Measurements from ENCODE around the gene KCNK15.
A peak's percentile ranks its signal among the peaks of the same experiment; 100 is the strongest.

KCNK15 gene

GRCh38 chr20:44736170-44737021 is 9.3 kb upstream of the KCNK15 start:
- peak in 4 of 6 experiments; percentile 11 to 32 (median 18) for DNase-seq

DNA sequence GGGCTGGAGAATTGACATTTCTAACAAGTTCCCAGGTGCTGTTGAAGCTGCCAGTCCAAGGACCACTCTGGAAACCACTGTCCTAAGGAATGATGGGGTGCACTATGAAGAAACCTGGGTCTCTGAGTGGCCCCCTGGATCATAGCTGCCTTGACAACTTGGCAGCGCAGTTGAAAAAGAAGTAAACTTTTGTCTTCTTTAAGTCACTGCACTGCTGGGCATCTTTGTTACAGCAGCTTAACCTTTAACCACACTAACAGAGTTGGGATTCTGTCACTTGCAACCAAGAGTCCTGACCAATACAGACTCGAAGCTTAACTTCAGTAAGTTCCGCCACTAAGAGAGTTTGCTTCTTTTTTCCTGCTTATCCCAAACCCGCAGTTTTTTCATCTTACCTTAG is 8.5 kb upstream of the KCNK15 start:
- no peak for DNase-seq

GRCh38 chr20:44738813-44739477 is 6.7 kb upstream of the KCNK15 start:
- peak in 5 of 6 experiments; percentile 8 to 35 (median 22) for DNase-seq

DNA sequence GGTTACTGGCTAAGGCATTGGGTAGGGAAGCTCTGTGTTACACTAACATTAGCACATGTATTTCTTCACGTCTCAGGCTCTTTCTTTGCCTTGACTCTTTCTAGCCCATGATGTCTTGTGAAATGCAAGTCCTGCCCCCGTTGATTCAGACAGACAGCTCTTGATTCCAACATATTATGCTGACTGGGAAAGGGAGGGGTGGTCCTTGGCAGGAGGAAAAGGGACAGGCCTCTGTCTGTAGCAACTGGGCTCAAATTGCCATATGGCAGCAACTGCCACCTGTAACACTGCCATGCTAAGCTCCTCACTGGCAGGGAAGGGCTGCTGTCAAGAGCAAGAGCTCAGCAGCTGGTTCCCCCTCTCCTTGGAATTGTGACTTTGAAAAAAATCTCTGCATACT is 5.7 kb upstream of the KCNK15 start:
- no peak for DNase-seq

DNA sequence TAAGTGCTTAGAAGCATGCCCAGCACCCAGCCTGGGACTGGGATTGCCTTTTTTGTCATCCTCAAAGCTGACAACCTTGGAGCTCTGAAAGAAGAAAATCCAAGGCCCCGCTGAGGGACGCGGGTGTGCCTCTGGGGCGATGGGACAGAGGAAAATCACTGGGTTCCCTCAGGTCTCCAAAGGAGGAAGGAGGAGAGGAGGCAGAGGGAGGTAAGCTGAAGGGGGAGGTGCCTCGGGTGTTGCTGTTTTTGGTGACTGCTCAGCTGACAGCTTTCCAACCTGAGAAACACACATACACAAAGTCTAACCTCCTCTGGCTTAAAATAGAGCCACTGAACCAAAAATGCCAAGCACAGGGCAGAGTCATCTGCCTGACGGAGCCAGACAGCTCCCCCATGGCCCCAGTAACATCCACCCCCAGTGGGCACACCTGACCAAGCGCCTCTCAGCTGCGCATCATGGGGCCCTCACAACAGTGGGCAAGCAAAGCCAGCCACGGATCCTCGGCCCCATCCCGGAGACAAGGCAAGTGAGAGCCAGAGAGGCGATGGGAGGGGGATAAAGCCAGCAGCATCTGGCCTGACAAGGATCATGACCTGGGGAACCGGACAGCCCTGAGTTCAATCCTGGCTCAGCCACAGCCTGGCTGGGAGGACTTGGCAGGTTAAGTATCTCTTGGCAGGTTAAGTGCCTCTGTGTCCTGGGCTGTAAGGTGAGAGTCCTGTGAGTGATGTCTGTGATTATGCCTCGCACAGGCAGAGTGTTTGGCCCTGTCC is 3.2 kb upstream of the KCNK15 start:
- DNase-seq = no peak

DNA sequence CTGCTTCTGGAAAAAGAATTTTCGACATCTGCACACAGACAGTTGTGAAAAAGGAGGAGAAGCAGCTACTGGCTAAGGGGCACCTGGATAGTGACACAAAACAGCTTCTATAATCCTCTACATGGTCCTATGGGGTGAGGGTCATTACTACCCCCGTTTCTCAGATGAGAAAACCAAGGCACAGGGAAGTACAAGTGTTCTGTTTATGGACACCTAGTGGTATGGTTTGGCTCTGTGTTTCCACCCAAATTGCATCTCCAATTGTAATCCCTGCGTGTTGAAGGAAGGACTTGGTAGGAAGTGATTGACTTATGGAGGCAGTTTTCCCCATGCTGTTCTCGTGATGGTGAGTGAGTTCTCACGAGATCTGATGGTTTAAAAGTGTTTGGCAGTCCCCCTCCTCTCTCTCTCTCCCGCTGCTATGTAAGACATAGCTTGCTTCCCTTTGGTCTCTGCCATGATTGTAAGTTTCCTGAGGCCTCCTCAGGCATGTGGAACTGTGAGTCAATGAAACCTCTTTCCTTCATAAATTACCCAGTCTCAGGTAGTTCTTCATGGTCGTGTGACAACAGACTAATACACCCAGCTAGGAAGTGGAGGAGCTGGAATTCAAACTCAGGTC is 2.5 kb upstream of the KCNK15 start:
- DNase-seq = no peak

- no peak for DNase-seq
Observed at GRCh38 chr20:44743916-44744655, 1.6 kb upstream of the KCNK15 start.

GRCh38 chr20:44745122-44745597 is 505 bp upstream of the KCNK15 start:
- DNase-seq = no peak

DNA sequence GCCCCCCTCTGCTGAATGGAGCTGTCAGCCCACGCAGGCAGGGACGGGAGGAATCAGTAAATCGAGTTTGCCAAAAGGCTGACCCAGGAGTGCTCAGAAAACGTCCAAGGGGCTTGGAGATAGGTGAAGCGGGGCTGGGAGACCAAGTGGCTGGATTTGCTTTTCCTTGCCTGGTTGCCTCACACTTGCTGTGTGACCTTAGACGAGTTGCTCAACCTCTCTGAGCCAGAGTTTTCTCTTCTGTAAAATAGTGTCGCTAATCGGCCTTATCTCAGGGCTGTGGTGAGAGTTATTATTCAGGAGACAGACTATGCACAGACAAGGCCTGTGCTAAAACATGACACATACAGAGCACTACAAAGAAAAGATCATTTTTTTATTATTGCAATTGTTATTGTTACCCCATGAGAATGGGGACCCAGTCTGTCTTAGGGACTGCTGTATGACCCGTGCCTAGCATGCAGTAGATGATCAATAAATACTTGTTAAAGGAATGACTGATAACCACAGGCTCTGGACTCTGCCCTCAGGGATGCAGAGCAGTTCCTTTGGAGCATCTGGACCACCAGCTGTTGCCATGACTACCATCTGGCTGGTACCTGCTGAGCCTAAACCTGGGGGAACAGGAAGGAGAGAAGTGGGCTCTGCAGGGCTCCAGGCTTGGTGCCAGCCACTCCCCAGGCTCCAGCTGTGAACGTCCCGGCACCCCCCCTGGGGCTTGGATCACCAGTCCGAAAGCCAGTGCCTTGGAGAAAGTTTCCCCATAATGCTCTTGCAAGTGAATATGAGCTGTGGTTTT is 901 bp downstream of the KCNK15 start:
- DNase-seq = no peak

DNA sequence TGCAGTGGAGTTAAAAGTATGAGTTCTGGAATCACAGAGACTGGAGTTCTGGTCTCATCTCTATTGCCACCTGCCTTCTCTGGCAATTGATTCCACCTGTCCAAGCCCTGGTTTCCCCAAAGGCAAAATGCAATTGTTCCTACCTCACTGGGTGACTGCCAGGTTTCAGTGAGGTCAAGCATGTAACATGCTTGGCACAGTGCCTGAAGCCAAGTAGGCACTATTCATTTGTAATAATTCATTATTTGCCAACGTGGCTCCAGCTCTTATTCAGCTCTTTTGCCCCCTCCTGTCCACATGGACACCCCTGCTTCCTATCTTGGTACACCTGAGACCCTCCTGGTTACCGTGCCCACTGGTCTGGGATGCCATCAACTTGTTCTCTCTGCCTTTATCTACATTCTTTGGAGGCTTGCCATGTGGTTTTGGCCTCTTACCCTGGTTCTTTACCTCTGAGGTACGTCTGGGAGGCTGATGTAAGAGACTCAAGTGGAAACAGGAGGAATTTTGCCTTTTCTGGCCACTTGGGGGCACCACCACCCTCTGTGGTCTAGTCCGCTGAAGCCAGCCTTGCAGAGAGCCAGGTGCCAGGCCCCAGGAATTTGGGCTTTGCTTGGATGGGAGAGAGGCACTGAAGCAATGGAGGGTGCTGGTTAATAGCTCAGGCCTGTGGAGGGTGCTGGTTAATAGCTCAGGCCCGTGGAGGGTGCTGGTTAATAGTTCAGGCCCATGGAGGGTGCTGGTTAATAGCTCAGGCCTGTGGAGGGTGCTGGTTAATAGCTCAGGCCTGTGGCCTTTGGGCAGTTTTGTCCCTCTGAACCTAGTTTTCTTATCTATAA is 1.7 kb downstream of the KCNK15 start:
- peak; percentile 6 to 44 (median 24) for DNase-seq

- no peak for DNase-seq
Observed at GRCh38 chr20:44748005-44748370, 2.3 kb downstream of the KCNK15 start.

DNA sequence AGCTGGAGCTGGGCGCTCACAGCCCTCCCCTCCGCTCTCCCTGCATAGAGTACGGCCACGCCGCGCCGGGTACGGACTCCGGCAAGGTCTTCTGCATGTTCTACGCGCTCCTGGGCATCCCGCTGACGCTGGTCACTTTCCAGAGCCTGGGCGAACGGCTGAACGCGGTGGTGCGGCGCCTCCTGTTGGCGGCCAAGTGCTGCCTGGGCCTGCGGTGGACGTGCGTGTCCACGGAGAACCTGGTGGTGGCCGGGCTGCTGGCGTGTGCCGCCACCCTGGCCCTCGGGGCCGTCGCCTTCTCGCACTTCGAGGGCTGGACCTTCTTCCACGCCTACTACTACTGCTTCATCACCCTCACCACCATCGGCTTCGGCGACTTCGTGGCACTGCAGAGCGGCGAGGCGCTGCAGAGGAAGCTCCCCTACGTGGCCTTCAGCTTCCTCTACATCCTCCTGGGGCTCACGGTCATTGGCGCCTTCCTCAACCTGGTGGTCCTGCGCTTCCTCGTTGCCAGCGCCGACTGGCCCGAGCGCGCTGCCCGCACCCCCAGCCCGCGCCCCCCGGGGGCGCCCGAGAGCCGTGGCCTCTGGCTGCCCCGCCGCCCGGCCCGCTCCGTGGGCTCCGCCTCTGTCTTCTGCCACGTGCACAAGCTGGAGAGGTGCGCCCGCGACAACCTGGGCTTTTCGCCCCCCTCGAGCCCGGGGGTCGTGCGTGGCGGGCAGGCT is 4.6 kb downstream of the KCNK15 start:
- DNase-seq = no peak

GRCh38 chr20:44752099-44752931 is 6.7 kb downstream of the KCNK15 start:
- DNase-seq = no peak

GRCh38 chr20:44754554-44754953 is 8.9 kb downstream of the KCNK15 start:
- no peak for DNase-seq

DNA sequence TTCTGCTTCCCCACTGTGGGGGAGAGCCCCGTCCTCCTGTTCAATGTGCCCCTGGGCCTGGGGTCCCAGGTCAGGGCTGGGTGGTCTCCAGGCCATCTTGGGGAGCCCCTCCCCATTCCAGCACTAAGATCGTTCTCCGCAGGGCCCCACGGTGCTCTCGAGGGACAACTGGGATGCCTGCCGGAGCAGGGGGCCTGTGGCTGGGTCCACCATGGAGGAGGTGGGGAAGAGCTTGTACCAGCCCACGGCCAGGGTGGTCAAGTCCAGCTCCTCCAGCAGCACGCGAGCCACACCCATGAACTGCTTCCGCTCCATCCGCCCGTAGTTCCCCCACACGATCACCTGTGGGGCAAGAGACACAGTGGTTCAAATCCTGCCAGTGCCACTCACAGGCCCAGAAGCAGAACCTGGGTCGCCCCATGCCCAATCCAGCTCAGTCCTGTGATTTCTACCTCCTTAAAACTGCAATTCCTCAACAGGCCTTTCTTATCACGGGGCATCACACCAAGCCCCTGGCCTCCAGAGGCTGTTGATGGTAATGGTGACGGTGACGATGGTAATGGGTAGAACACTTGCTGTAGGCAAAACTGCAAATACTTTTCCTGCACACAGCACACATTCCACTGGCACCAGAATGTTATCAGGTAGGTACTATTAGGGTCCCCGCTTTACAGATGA is 10.5 kb downstream of the KCNK15 start:
- no peak for DNase-seq

- DNase-seq = no peak
Observed at GRCh38 chr20:44756956-44757355, 11.3 kb downstream of the KCNK15 start.

DNA sequence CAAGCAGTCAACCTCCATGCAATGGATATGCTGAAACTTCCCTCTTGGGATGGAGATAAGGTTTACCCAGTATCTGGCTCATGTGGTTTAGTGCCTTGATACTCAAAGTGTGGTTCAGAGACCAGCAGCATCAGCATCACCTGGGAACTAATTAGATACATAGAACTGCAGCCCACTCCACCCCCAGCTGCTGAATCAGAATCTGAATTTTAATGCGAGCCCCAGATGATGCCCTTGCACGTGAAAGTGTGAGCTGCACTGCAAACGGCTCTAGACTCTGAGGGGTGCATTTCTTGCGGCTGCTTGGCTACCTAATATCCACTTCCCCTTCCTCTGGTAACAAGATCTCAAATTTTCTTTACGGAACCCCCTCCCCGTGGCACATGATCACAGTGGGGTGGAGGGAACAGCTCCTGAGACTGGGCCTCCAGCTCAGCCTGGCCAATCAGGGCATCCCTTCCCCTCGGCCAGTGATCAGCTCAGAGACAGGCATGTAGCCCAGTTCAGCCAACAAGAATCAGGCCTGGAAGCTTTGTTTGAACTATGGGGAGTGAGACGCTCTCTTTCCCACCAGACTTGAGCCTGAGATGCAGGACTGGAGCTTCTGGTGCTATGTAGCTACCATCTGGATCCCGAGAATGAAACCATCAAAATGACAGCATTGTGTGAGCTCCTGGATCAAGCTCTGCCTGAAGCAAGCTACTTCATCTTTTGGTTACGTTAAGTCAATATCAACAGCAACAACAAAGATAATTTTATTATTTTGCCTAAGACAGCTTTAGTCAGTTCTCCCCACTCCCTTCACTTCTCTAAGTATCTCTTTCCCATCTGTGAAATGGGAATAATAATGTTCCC is 12.8 kb downstream of the KCNK15 start:
- no peak for DNase-seq
